ENCODE results near the gene PPP1R1B.
A peak's percentile ranks its signal among the peaks of the same experiment; 100 is the strongest.

Gene PPP1R1B

GRCh38 chr17:39617446-39618245 lies 9.1 kb upstream of the PPP1R1B start:
- DNase-seq: peak; percentile 61

GRCh38 chr17:39618246-39618913 lies 8.4 kb upstream of the PPP1R1B start:
- DNase-seq: no peak

- DNase-seq: no peak
Measured at GRCh38 chr17:39618956-39619785, 7.6 kb upstream of the PPP1R1B start.

GRCh38 chr17:39619786-39620101 lies 7.0 kb upstream of the PPP1R1B start:
- no peak for DNase-seq

- peak; percentile 85 for DNase-seq
Measured at GRCh38 chr17:39621523-39622379, 5.0 kb upstream of the PPP1R1B start.

- DNase-seq: no peak
Measured at GRCh38 chr17:39622380-39623006, 4.3 kb upstream of the PPP1R1B start.

- DNase-seq: peak; percentile 56
Measured at GRCh38 chr17:39623356-39623950, 3.3 kb upstream of the PPP1R1B start.

GRCh38 chr17:39624313-39624712 lies 2.4 kb upstream of the PPP1R1B start:
- no peak for DNase-seq

GRCh38 chr17:39625198-39625785 lies 1.5 kb upstream of the PPP1R1B start:
- no peak for DNase-seq

GRCh38 chr17:39627047-39627711 lies 427 bp downstream of the PPP1R1B start:
- DNase-seq: no peak

- no peak for DNase-seq
Measured at GRCh38 chr17:39627712-39628516, 1.2 kb downstream of the PPP1R1B start.

- no peak for DNase-seq
Measured at GRCh38 chr17:39628655-39629493, 2.1 kb downstream of the PPP1R1B start.

- no peak for DNase-seq
Measured at GRCh38 chr17:39629494-39629880, 2.7 kb downstream of the PPP1R1B start.

- no peak for DNase-seq
Measured at GRCh38 chr17:39629898-39630297, 3.1 kb downstream of the PPP1R1B start.

- no peak for DNase-seq
Measured at GRCh38 chr17:39631403-39631802, 4.7 kb downstream of the PPP1R1B start.

GRCh38 chr17:39632153-39632941 lies 5.6 kb downstream of the PPP1R1B start:
- no peak for DNase-seq

GRCh38 chr17:39633570-39634183 lies 6.9 kb downstream of the PPP1R1B start:
- no peak for DNase-seq

All from NCI-H2227 treated with DMSO at 0.1 percent for 48 hours (cell line).